Glutamatergic neuron (in vitro differentiated cells): ENCODE measurements around the gene MEGF11. TPM values are rescaled to one million over a fixed set of nuclear protein-coding genes. Genes with fewer than 3 reads are reported as not detected.
A peak's percentile ranks its signal among the peaks of the same experiment; 100 is the strongest.

ENCODE experiments used
- DNase-seq: peaks from one replicate; pipeline ENCODE4 v3.0.0; 2022
- H3K27ac Mint-ChIP-seq: one replicate; pipeline ENCODE4 v1.8.0; 2020; ENCODE audit warnings: mild to moderate bottlenecking, mixed read lengths, inconsistent platforms; ENCODE audit not compliant: unreplicated experiment
- H3K27me3 Mint-ChIP-seq: one replicate; pipeline ENCODE4 v1.8.0; 2020; ENCODE audit warnings: mild to moderate bottlenecking, moderate library complexity, mixed read lengths, inconsistent platforms; ENCODE audit not compliant: unreplicated experiment
- H3K36me3 Mint-ChIP-seq: one replicate; pipeline ENCODE4 v1.8.0; 2020; ENCODE audit warnings: mild to moderate bottlenecking, mixed read lengths, inconsistent platforms; ENCODE audit not compliant: unreplicated experiment
- H3K4me1 Mint-ChIP-seq: one replicate; pipeline ENCODE4 v1.8.0; 2020; ENCODE audit warnings: mild to moderate bottlenecking, low read depth, mixed read lengths, inconsistent platforms; ENCODE audit not compliant: unreplicated experiment
- H3K4me3 Mint-ChIP-seq: one replicate; pipeline ENCODE4 v1.8.0; 2020; ENCODE audit warnings: mild to moderate bottlenecking, mixed read lengths, inconsistent platforms; ENCODE audit not compliant: unreplicated experiment
- H3K9me3 Mint-ChIP-seq: one replicate; pipeline ENCODE4 v1.8.0; 2020; ENCODE audit warnings: mild to moderate bottlenecking, moderate library complexity, mixed read lengths, inconsistent platforms; ENCODE audit not compliant: unreplicated experiment
- CTCF ChIP-seq: fragments of 200-600 bp; sonication (generic); IDR thresholded peaks from one replicate; pipeline ENCODE4 v1.5.0; 2021; ENCODE audit not compliant: partially characterized antibody, unreplicated experiment
- total RNA-seq: library from RNA; stranded (reverse); fragmentation: NEBNext Ultra II Directional; extraction: Animal tissue kit (Norgen Biotek cat#: 25700); gene quantifications from one replicate; pipeline ENCODE4 v1.2.1, GENCODE V29; 2021; ENCODE audit not compliant: unreplicated experiment

Gene MEGF11
- total RNA-seq, 1 donor from 2014 or later: 2.6 TPM

- no peak for TF ChIP-seq CTCF
- H3K36me3 Mint-ChIP-seq: no peaks in the 10 kb centered on the region
- H3K4me3 Mint-ChIP-seq: no peak overlapping the region
- DNase-seq: no peak
- H3K9me3 Mint-ChIP-seq: peaks cover 6% of the 10 kb centered on the region
- no peak overlapping the region for H3K27ac Mint-ChIP-seq
- H3K4me1 Mint-ChIP-seq: peaks cover 30% of the 10 kb centered on the region
- peaks cover 7% of the 10 kb centered on the region for H3K27me3 Mint-ChIP-seq
These were observed 18.8 kb downstream of the MEGF11 start for GRCh38 chr15:66234798-66235197.

GRCh38 chr15:66233487-66234415 is 19.8 kb downstream of the MEGF11 start:
- Mint-ChIP-seq H3K27ac (no peak overlapping the region), H3K4me3 (no peak overlapping the region), H3K4me1 (peaks cover 32% of the 10 kb centered on the region), H3K27me3 (peaks cover 7% of the 10 kb centered on the region), H3K9me3 (peaks cover 6% of the 10 kb centered on the region), H3K36me3 (no peaks in the 10 kb centered on the region)
- peak; percentile 26 for TF ChIP-seq CTCF
- DNase-seq: peak; percentile 49

- Mint-ChIP-seq H3K4me3 (no peak overlapping the region), H3K4me1 (peaks cover 29% of the 10 kb centered on the region), H3K9me3 (peaks cover 8% of the 10 kb centered on the region), H3K27me3 (peaks cover 4% of the 10 kb centered on the region), H3K27ac (peak overlapping the region; percentile 88), H3K36me3 (no peaks in the 10 kb centered on the region)
- peak; percentile 56 for DNase-seq
- no peak for TF ChIP-seq CTCF
These were observed 21.3 kb downstream of the MEGF11 start for GRCh38 chr15:66232267-66232625.

- H3K27me3 Mint-ChIP-seq: peaks cover 2% of the 10 kb centered on the region
- no peak for DNase-seq
- H3K36me3 Mint-ChIP-seq: no peaks in the 10 kb centered on the region
- peak overlapping the region; percentile 70 for H3K4me3 Mint-ChIP-seq
- no peak for TF ChIP-seq CTCF
- peak overlapping the region; percentile 88 for H3K27ac Mint-ChIP-seq
- H3K4me1 Mint-ChIP-seq: peaks cover 29% of the 10 kb centered on the region
- peaks cover 8% of the 10 kb centered on the region for H3K9me3 Mint-ChIP-seq
These were observed 21.9 kb downstream of the MEGF11 start for GRCh38 chr15:66231394-66232266.
